OCI-LY3 (cell line): ENCODE data around the gene IQSEC1.
A peak's percentile ranks its signal among the peaks of the same experiment; 100 is the strongest.

Source experiments
- H2AFZ ChIP-seq: fragments of 200-600, 300-600 bp; shearing (Covaris generic); 2 replicates; pipeline ENCODE4 v1.6.0; 2014; ENCODE audit warnings: antibody characterized with exemption, low read depth, low read length
- H3K27ac ChIP-seq: fragments of 200-600, 300-600 bp; sonication (generic); 2 replicates; pipeline ENCODE4 v1.5.1; 2014; ENCODE audit warnings: mild to moderate bottlenecking, low read length, moderate library complexity, mixed read lengths
- H3K27me3 ChIP-seq: fragments of 200-600, 300-600 bp; sonication (generic); 2 replicates; pipeline ENCODE4 v1.6.1; 2014; ENCODE audit warnings: low read depth, low read length, mixed read lengths
- H3K36me3 ChIP-seq: fragments of 200-600, 300-600 bp; sonication (generic); replicated peaks from 2 replicates; pipeline ENCODE3; 2014; ENCODE audit warnings: low read depth, low read length, mixed read lengths
- H3K4me1 ChIP-seq: fragments of 300-600, 200-600 bp; sonication (generic); 2 replicates; pipeline ENCODE4 v1.6.1; 2014; ENCODE audit warnings: low read length, mixed read lengths
- H3K4me2 ChIP-seq: fragments of 200-600, 300-600 bp; sonication (generic); 2 replicates; pipeline ENCODE4 v1.6.1; 2014; ENCODE audit warnings: low read length, mixed read lengths
- H3K4me3 ChIP-seq: fragments of 300-600, 200-600 bp; sonication (generic); 2 replicates; pipeline ENCODE4 v1.5.1; 2014; ENCODE audit warnings: antibody characterized with exemption, mild to moderate bottlenecking, low read length, moderate library complexity
- H3K79me2 ChIP-seq: fragments of 300-600, 200-600 bp; shearing (Covaris generic); 2 replicates; pipeline ENCODE4 v1.6.1; 2014; ENCODE audit warnings: mild to moderate bottlenecking, low read length, mixed read lengths
- H3K9ac ChIP-seq: fragments of 300-600, 200-600 bp; shearing (Covaris generic); 2 replicates; pipeline ENCODE4 v1.6.0; 2014; ENCODE audit warnings: mild to moderate bottlenecking, low read length, moderate library complexity
- H3K9me3 ChIP-seq: fragments of 200-600, 300-600 bp; shearing (Covaris generic); 2 replicates; pipeline ENCODE4 v1.6.1; 2014; ENCODE audit warnings: low read length, mixed read lengths; ENCODE audit not compliant: insufficient read depth
- H4K20me1 ChIP-seq: fragments of 200-600, 300-600 bp; sonication (generic); 2 replicates; pipeline ENCODE4 v1.6.1; 2016; ENCODE audit warnings: low read length, mixed read lengths; ENCODE audit not compliant: insufficient read depth
- CTCF ChIP-seq: fragments of 200-600, 300-600 bp; sonication (generic); IDR thresholded peaks from 2 replicates; pipeline ENCODE4 v1.5.1; 2014; ENCODE audit warnings: antibody characterized with exemption, low read length, low read depth
- EZH2phosphoT487 ChIP-seq: fragments of 200-600 bp; shearing (Covaris generic); IDR thresholded peaks from 2 replicates; pipeline ENCODE4 v1.6.1; 2018; ENCODE audit warnings: antibody characterized with exemption, mixed run types, low read depth

IQSEC1 gene

GRCh38 chr3:13062647-13063046 is 10.6 kb downstream of the IQSEC1 start:
- Histone ChIP-seq H3K4me2 (no peak overlapping the region), H2AFZ (no peak overlapping the region), H3K27ac (no peak overlapping the region), H3K27me3 (no peaks in the 10 kb centered on the region), H3K4me3 (no peak overlapping the region), H3K36me3 (no peaks in the 10 kb centered on the region), H3K79me2 (no peaks in the 10 kb centered on the region), H3K9me3 (no peaks in the 10 kb centered on the region), H4K20me1 (no peaks in the 10 kb centered on the region), H3K4me1 (peaks cover 8% of the 10 kb centered on the region), H3K9ac (no peak overlapping the region)
- TF ChIP-seq CTCF (no peak), EZH2phosphoT487 (no peak)

GRCh38 chr3:13060341-13060910 is 12.8 kb downstream of the IQSEC1 start:
- no peak overlapping the region for H3K9ac ChIP-seq
- no peaks in the 10 kb centered on the region for H4K20me1 ChIP-seq

GRCh38 chr3:13058346-13059120 is 14.7 kb downstream of the IQSEC1 start:
- Histone ChIP-seq H3K27ac (no peak overlapping the region), H3K4me3 (no peak overlapping the region), H3K4me2 (no peak overlapping the region), H3K9me3 (no peaks in the 10 kb centered on the region), H3K36me3 (no peaks in the 10 kb centered on the region), H3K79me2 (no peaks in the 10 kb centered on the region), H3K9ac (no peak overlapping the region), H3K27me3 (no peaks in the 10 kb centered on the region), H4K20me1 (no peaks in the 10 kb centered on the region), H2AFZ (no peak overlapping the region), H3K4me1 (peaks cover 11% of the 10 kb centered on the region)
- TF ChIP-seq CTCF (no peak), EZH2phosphoT487 (no peak)

More at GRCh38 chr3:13060341-13060910, 12.8 kb downstream of the IQSEC1 start:
- TF ChIP-seq EZH2phosphoT487 (no peak), CTCF (no peak)
- Histone ChIP-seq H3K36me3 (no peaks in the 10 kb centered on the region), H3K9me3 (no peaks in the 10 kb centered on the region), H3K79me2 (no peaks in the 10 kb centered on the region), H3K27me3 (no peaks in the 10 kb centered on the region), H2AFZ (no peak overlapping the region), H3K4me1 (peaks cover 11% of the 10 kb centered on the region), H3K4me3 (no peak overlapping the region), H3K27ac (no peak overlapping the region), H3K4me2 (no peak overlapping the region)

- Histone ChIP-seq H2AFZ (no peak overlapping the region), H3K4me1 (peaks cover 11% of the 10 kb centered on the region)
These were observed 15.8 kb downstream of the IQSEC1 start for GRCh38 chr3:13057282-13058040.

More at GRCh38 chr3:13057282-13058040, 15.8 kb downstream of the IQSEC1 start:
- no peak overlapping the region for H3K4me3 ChIP-seq
- TF ChIP-seq CTCF (peak; percentile 14; the same call in 1 of the 2 replicates), EZH2phosphoT487 (no peak)
- 0 out of 2 replicates have a peak, but pooled peaks cover 3% of the 10 kb centered on the region for H3K27me3 ChIP-seq
- H3K4me2 ChIP-seq, result no peak overlapping the region
- H3K36me3 ChIP-seq, result no peaks in the 10 kb centered on the region
- H3K79me2 ChIP-seq, result no peaks in the 10 kb centered on the region
- no peaks in the 10 kb centered on the region for H4K20me1 ChIP-seq
- H3K27ac ChIP-seq, result no peak overlapping the region
- no peak overlapping the region for H3K9ac ChIP-seq
- H3K9me3 ChIP-seq, result no peaks in the 10 kb centered on the region
